Kidney tubule cell (primary cell): ENCODE data around the gene CLIC3.
"Not testable (repeated sequence)": the region's sequence is repeated elsewhere in the genome, so short reads cannot be mapped to it uniquely, and the experiment has no call there.

Experiments used
- DNase-seq: peaks from one replicate; pipeline ENCODE4 v3.0.0-alpha.2; 2018; ENCODE audit warnings: low spot score

Gene CLIC3

GRCh38 chr9:137017071-137017470 is 20.7 kb upstream of the CLIC3 start:
- no peak for DNase-seq

DNA sequence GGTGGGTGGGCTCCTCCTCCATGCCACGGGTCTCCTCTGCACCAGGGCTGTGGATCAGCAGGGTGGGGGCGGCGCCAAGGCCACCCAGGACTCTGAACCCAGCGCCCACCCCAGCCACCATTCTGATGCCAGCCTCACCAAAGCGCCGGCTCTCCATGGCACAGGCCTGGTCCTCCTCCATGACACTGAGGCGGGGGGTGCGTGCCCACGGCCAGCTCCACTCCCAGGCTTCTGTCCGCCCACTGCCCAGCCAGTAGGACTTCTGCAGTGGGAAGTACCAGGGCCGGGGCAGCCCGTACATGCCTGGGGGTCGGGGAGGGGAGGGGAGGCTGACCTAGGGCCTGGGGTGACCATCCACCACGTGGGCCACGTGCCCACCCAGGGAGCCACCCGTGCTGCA is 20.1 kb upstream of the CLIC3 start:
- no peak for DNase-seq

DNA sequence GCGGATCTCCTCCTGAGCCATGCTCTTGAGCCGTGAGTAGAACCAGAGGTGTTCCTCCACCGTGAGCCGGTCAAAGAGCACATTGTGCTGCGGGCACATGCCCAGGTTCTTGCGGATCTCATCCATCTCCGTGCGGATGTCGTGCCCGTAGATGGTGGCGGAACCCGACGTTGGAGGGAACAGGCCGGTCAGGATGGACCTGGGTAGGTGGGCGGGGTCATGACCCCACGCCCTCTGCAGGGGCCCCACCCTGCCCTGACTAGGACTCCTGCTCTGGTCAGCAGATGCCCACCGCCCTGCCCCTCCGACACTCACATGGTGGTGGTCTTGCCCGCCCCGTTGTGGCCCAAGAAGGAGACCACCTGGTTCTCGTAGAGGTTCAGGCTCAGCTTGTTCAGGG is 19.6 kb upstream of the CLIC3 start:
- DNase-seq, result no peak

DNA sequence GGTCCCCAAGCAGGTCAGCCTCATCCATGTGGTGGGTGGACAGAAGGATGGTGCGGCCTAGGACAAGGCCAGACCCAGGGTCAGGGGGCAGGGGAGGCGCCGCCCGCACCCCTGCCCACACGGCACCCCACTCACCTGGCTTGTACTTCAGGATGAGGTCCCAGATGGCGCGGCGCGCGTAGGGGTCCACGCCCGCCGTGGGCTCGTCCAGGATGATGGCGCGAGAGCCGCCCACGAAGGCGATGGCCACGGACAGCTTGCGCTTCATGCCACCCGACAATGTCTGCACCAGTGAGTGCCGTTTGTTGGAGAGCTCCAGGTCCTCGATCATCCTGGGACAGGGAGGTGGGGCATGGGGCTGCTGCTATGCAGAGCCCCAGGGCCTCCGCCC is 19.2 kb upstream of the CLIC3 start:
- no peak for DNase-seq

DNA sequence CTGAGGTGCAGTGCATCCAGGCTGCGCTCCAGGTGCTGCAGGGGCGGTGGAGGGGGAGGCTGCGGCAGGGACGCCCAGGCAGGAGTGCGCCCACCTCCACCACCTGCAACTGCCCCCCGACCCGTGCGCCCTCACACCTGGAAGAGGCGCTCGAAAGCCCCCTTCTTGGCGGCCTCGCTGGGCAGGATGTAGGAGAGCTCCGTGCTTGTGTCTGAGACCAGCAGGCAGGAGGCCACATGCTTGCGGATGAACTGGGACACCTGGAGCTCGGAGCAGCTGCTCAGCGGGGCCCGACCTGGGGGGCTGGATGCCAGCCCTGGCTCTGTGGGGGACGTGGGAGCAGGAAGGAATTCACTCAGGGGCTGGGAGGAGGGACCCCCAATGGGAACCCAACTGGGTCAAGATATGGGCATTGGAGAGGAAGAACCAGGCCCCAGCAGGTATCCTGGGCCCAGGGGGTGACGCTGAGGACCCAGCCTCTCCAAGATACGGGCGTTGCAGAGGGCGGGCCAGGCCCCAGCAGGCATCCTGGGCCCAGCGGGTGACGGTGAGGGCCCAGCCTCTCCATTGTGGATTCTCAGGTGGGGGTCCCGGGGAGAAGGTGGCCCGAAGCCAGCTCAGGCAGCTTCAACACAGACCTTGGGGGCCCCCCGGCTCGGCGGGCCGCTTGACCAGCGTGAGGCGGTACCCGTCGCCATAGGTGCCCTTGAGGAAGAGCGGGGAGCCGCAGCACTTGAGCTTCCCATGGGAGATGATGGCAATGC is 18.6 kb upstream of the CLIC3 start:
- DNase-seq, result no peak

DNA sequence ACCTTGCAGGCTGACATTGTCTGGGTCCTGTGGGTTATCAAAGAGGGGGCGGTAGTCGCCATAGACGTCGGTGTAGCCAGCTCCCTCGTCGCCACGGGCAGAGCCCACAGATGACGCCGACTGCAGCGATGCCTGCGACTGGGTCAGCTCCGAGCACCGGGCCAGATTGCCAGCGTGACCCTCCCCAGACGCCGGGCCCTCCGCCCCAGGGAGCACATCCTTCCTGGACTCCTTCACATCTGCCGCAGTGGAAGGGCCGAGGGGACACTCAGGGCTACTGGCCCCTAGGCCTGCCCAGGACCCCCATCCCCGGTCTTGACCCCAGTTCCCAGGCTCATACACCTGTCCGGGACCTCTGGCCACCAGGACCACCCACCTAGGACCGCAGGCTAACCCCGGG is 17.8 kb upstream of the CLIC3 start:
- no peak for DNase-seq

GRCh38 chr9:137013571-137013940 is 17.2 kb upstream of the CLIC3 start:
- DNase-seq, result no peak

DNA sequence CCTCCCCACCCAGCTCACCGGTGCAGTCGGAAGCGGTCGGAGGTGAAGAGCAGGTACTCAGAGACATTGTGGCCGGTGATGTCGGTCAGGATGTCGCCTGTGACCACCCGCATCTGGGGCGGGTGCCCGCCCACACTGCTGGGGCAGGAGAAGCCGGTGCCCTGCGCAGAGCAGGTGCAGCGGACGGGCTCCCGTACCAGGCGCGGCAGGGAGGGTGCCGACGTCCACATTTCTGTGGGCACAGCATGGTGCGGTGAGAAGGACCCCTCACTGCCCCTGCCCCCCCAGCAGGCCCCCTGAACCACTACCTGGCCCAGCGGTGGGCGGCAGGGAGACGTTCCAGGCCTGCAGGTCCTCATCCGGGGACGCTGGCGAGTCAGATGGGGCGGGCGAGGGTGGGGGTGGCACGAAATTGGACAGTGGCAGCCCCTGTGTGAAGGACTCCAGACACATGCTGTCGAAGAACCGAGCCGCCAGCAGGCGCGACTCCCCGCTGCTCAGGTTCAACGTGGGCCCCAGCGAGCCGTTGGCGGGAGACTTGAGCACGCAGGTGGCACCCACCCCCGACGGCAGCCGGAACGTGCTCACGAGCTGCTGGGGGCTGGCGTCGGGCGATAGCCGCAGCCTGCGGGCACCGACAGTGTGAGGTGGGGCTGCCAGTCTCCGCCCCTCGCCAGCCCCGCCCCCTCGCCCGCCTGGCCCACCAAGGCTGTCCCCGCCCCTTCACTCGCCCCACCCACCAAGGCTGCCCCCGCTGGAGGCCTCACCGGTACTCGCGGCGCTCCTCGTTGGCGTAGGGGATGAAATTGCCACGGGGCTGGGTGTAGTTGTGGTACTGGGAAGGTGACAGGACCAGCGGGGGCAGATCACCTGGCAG is 16.6 kb upstream of the CLIC3 start:
- DNase-seq, result no peak

DNA sequence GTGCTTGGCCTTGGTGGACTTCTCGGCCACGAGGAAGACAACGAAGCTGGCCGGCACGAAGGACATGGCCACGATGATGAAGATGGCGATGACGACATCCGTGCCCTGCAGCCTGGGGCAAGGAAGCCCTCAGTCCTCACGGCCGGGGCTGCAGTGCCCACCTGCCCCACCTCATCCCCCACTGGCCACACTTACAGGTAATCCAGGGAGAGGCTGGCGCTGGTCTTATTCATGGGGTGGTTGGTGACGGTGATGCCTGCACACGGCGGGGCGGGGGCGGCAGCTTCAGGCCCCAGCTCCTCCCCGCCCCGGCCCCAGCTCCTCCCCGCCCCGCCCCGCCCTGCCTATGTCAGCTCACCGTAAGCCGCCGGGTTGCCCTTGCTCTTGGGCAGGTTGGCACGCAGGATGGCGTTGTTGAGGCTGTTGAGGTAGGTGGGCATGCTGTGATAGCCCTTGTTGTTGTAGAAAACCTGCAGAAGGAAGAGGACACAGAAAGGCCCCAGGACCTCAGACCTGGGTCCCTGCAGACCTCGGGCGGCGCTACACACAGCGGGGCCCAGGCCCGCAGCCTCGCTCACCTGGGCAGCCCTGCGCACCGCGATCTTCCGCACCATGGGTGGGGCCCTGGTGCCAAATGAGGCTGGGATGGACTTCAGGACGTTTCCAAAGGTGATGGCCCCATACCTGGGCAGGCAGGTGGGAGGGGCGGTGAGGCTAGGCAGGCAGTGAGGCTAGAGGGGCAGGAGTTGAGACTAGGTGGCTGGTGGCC is 15.7 kb upstream of the CLIC3 start:
- DNase-seq, result no peak

DNA sequence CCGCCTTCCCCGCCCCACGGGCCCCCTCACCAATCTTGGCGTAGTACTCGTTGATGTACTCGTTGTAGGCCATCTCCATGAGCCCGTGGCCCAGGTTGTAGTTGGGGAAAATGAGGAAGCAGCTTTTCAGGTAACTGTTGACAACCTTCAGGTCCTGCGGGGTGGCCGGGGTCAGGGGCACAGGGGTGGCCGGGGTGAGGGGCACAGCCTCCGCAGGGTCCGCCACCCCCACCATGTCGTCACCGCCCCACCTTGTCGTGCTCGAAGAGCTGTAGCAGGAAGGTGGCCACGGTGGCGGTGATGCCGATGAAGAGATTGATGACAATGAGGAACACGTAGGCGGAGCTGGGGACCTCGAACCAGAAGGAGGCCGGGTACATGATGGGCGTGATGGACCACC is 14.8 kb upstream of the CLIC3 start:
- DNase-seq, result no peak

- DNase-seq, result no peak
These were observed 13.8 kb upstream of the CLIC3 start for GRCh38 chr9:137009938-137010732.

GRCh38 chr9:137009217-137009616 is 12.8 kb upstream of the CLIC3 start:
- DNase-seq, result no peak

DNA sequence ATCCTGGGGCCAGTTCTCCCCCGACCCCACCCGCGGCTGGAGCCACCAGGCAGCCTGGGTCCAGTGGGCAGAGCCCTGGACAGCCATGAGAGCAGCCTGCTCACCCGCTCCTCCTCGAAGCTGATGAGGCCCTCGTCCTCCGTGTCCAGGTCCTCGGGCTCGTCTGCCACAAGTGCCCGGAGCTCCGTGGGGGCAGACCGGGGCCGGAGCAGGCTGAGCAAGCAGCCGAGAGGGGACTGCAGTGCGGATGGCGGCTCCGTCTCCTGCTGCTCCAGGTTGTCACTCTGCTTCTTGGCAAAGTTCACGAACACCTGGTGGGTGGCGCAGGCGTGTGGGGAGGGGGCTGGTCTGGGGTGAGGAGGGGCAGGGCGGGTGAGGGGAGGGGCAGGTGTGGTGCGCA is 11.9 kb upstream of the CLIC3 start:
- no peak for DNase-seq

- no peak for DNase-seq
These were observed 11.5 kb upstream of the CLIC3 start for GRCh38 chr9:137007816-137008270.

DNA sequence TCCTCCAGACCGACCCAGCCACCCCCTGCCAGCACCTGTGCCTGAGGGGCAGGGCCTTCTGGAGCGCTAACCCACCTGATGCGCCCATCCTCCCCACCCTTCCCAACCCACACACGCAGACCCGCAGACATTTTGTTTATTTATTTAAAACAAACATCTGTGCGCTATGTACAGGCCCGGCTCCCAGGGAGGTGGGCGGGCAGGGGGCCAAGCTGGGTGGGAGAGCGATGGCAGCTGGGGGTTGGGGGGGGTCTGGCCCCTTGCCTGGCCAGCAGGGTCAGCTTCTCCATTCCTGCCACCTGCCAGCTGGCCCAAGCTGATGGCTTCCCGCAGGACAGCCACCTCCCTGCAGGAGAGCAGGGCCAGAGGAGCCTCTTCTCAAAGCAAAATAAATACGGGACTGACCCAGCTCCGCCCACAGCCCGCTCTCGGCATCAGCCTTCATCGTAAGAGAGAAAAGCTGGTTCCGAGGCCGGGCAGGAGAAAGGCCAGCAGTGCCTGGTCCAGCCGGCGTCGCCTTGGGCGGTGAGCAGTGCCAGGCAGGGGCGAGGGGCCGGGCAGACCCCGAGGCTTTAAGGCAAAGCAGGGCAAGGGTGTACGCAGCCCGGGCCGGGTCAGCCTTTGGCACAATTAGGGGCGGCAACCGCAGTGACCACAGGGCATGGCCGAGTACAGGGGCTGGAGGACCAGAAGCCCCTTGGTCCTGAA is 10.9 kb upstream of the CLIC3 start:
- no peak for DNase-seq

GRCh38 chr9:137006116-137007003 is 10.0 kb upstream of the CLIC3 start:
- no peak for DNase-seq

DNA sequence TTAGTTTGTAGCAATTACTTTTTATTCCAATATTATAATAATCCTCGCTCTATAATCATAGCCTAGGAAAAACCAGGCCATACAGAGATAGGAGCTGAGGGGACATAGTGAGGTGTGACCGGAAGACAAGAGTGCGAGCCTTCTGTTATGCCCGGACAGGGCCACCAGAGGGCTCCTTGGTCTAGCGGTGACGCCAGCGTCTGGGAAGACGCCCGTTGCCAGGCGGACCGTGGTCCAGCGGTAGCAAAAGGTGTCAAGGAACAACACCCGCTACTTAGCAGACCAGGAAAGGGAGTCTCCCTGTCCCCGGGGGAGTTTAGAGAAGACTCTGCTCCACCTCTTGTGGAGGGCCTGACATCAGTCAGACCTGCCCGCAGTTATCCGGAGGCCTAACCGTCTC is 7.9 kb upstream of the CLIC3 start:
- DNase-seq, result not testable (repeated sequence)

DNA sequence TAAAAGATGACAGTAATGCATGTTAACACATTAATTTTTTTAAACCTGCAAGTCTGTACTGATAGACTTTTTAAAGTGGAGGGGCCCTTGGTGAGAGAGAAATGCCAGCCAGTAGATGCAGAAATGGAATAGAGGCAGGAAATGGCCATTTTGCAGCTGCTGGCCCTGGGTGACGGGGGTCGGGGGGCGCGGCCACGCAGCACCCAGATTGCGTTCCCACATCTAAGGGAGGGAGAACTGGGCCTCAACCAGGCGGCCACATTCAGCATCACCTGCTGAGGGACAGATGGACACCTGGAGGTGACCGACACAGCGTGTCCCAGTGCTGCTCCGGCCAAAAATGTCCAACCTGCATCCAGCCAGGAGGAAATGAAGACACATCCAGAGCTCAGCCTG is 6.3 kb upstream of the CLIC3 start:
- DNase-seq, result no peak

DNA sequence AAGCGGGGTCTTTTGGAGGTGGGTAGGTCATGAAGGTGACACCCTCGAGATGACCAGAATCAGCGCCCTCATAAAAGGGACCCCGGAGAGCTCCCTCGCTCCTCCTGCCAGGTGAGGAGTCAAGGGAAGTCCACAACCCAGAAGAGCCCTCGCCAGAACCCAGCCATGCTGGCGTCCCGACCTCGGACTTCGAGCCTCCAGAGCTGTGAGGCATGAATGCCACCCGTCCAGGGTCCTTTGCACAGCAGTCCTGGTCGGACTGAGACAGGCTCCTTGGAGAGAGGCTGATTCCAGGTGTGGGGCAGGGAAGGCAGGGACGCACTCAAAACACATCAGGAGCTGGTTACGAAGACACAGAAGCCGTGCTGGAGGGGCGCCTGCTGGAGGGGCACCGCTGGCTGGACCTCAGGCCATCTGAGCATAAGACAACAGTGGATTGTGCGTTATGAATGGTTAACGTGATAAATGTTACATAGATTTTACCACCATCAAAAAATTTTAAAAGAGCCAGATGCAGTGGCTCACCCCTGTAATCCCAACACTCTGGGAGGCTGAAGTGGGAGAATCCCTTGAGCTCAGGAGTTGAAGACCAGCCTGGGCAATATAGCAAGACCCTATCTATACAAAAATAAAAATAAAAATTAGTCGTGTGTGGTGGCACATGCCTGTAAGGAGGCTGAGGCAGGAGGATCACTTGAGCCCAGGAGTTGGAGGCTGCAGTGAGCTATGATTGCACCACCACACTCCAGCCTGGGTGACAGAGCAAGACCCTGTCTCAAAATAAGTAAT is 5.7 kb upstream of the CLIC3 start:
- DNase-seq, result no peak
